GM12875 (cell line): ENCODE measurements around the gene TLR4.
A peak's percentile ranks its signal among the peaks of the same experiment; 100 is the strongest.

Source experiments
- H3K4me3 ChIP-seq: one replicate; pipeline ENCODE4 v1.5.1; 2011; ENCODE audit warnings: low read depth, low read length, control low read depth
- CTCF ChIP-seq: IDR thresholded peaks from 2 replicates; pipeline ENCODE4 v1.5.1; 2011; ENCODE audit warnings: low read depth, mild to moderate bottlenecking, control low read depth, inconsistent platforms, low read length, moderate library complexity, borderline replicate concordance; ENCODE audit not compliant: insufficient read depth

TLR4 gene

DNA sequence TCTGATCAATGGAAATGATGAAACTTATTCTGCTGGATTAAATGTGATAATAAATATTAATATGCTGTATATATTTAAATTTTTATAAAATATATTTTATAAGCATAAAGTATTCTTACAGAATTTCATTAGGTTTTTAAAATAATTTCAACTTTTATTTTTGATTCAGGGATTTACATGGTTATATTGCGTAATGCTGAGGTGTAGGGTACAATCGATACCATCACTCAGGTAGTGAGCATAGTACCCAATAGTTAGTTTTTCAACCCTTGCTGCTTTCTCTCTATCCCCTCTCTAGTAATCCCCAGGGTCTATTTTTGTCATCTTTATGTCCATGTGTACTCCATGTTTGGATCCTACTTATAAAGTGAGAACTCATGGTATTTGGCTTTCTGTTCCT is 5.7 kb downstream of the TLR4 start:
- no peak overlapping the region for H3K4me3 ChIP-seq
- no peak for TF ChIP-seq CTCF

- TF ChIP-seq CTCF, result peak; percentile 23; the same call in 1 of the 2 replicates
- H3K4me3 ChIP-seq, result no peak overlapping the region
Observed at GRCh38 chr9:117714282-117714681, 10.1 kb downstream of the TLR4 start.

DNA sequence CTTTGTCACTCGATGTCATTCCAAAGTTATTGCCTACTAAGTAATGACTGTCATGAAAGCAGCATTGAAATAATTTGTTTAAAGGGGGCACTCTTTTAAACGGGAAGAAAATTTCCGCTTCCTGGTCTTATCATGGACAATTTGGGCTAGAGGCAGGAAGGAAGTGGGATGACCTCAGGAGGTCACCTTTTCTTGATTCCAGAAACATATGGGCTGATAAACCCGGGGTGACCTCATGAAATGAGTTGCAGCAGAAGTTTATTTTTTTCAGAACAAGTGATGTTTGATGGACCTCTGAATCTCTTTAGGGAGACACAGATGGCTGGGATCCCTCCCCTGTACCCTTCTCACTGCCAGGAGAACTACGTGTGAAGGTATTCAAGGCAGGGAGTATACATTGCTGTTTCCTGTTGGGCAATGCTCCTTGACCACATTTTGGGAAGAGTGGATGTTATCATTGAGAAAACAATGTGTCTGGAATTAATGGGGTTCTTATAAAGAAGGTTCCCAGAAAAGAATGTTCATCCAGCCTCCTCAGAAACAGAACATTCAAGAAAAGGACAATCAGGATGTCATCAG is 11.3 kb downstream of the TLR4 start:
- H3K4me3 ChIP-seq, result no peak overlapping the region
- no peak for TF ChIP-seq CTCF

DNA sequence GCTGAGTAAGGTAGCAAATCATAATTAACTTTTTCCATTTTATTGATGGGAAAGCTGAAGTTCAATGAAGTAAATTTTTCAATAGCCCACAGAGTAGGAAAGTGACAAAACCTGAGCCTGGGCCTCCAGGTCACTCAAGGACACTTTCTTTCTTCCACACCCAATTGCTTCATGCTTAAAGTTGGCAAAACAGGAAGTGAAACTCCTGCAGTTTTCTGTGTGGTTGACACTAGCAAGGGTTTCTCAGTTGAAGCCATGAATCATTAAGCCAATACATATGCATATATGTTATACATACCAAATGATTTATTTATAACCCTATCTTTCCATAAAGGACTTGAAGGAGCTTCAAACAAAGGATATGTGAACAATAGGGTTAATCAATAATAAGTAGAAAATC is 13.9 kb downstream of the TLR4 start:
- no peak for TF ChIP-seq CTCF
- no peak overlapping the region for H3K4me3 ChIP-seq

DNA sequence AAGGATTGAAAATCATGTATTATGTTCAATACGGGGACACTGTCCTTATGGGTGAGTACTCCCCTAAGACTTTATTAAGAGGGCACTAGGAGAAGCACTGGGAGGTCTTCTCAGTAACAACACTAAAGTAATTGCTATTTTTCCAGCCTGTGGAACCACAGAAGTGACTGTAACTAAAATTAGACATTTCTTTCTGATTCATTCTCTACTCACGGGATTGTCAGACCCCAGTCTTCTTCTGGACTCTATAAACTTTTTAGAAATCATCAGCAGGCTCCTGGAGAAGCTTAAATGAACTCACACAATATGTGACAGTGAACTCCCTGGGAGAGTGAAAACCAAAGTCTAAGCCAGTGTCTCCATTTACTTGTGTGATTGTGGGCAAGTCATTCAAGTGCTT is 14.5 kb downstream of the TLR4 start:
- TF ChIP-seq CTCF, result no peak
- H3K4me3 ChIP-seq, result no peak overlapping the region

- no peak overlapping the region for H3K4me3 ChIP-seq
- no peak for TF ChIP-seq CTCF
Observed at GRCh38 chr9:117719161-117719920, 15.1 kb downstream of the TLR4 start.

DNA sequence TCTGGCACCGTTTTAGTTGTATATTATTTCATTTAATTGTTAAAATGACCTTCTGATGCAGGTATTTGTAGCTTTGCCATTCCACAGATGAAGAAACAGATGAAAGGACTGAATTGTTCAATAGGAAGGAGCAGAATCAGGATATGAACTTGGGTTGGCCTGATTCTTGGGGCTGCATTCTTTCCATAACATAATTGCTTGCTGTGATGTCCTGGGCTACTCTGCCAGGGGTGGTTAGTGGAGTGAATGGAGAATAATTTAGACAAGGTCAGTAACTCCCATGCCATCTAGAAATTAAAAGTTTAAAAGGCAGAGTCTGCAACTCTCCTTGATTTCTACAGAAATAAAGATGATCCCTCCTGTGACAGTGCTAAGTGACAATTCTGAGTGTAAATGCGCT is 15.9 kb downstream of the TLR4 start:
- no peak for TF ChIP-seq CTCF

More for the DNA sequence above, 15.9 kb downstream of the TLR4 start:
- H3K4me3 ChIP-seq, result no peak overlapping the region
